ENCODE results near the gene DDX60.

DDX60 gene

GRCh38 chr4:168264903-168265302 lies 53.6 kb downstream of the DDX60 start:
- TF ChIP-seq SPI1 (IDR thresholded peaks at IDR 0.05; ENCODE audit: low read depth, low read length) (no peak), POLR2AphosphoS5 (IDR thresholded peaks at IDR 0.05; ENCODE audit: low read depth, low read length) (no peak), POU2F2 (IDR thresholded peaks at IDR 0.05; ENCODE audit: low read depth, low read length) (no peak), POLR2A (IDR thresholded peaks at IDR 0.05; ENCODE audit: low read depth, low read length) (no peak), TAF1 (IDR thresholded peaks at IDR 0.05; ENCODE audit: low read depth, low read length) (no peak), PAX5 (IDR thresholded peaks at IDR 0.05; ENCODE audit: insufficient read depth, low read length, severe bottlenecking) (no peak)
- DNase-seq (ENCODE audit: insufficient read length, low spot score): no peak
- FAIRE-seq: no peak

GRCh38 chr4:168263039-168263438 lies 55.5 kb downstream of the DDX60 start:
- DNase-seq (ENCODE audit: insufficient read length, low spot score) (no peak), FAIRE-seq (no peak)
- TF ChIP-seq TAF1 (IDR thresholded peaks at IDR 0.05; ENCODE audit: low read depth, low read length) (no peak), POLR2A (IDR thresholded peaks at IDR 0.05; ENCODE audit: low read depth, low read length) (no peak), PAX5 (IDR thresholded peaks at IDR 0.05; ENCODE audit: insufficient read depth, low read length, severe bottlenecking) (no peak), POU2F2 (IDR thresholded peaks at IDR 0.05; ENCODE audit: low read depth, low read length) (no peak), POLR2AphosphoS5 (IDR thresholded peaks at IDR 0.05; ENCODE audit: low read depth, low read length) (no peak), SPI1 (IDR thresholded peaks at IDR 0.05; ENCODE audit: low read depth, low read length) (no peak)

- TF ChIP-seq TAF1 (IDR thresholded peaks at IDR 0.05; ENCODE audit: low read depth, low read length): no peak
- FAIRE-seq (no peak), DNase-seq (ENCODE audit: insufficient read length, low spot score) (no peak)
Measured at GRCh38 chr4:168259096-168259495, 59.5 kb downstream of the DDX60 start.

- DNase-seq (ENCODE audit: insufficient read length, low spot score): no peak
Measured at GRCh38 chr4:168257768-168258167, 60.8 kb downstream of the DDX60 start.

GRCh38 chr4:168248176-168248710 lies 70.3 kb downstream of the DDX60 start:
- FAIRE-seq (no peak), DNase-seq (ENCODE audit: insufficient read length, low spot score) (no peak)
- TF ChIP-seq POU2F2 (IDR thresholded peaks at IDR 0.05; ENCODE audit: low read depth, low read length): no peak
- no peak for TF ChIP-seq TAF1 (IDR thresholded peaks at IDR 0.05; ENCODE audit: low read depth, low read length)
- TF ChIP-seq PAX5 (IDR thresholded peaks at IDR 0.05; ENCODE audit: insufficient read depth, low read length, severe bottlenecking): no peak
- TF ChIP-seq SPI1 (IDR thresholded peaks at IDR 0.05; ENCODE audit: low read depth, low read length): no peak
- TF ChIP-seq POLR2A (IDR thresholded peaks at IDR 0.05; ENCODE audit: low read depth, low read length): no peak
- no peak for TF ChIP-seq POLR2AphosphoS5 (IDR thresholded peaks at IDR 0.05; ENCODE audit: low read depth, low read length)

More at GRCh38 chr4:168257768-168258167, 60.8 kb downstream of the DDX60 start:
- no peak for TF ChIP-seq SPI1 (IDR thresholded peaks at IDR 0.05; ENCODE audit: low read depth, low read length)
- no peak for TF ChIP-seq TAF1 (IDR thresholded peaks at IDR 0.05; ENCODE audit: low read depth, low read length)
- TF ChIP-seq POLR2AphosphoS5 (IDR thresholded peaks at IDR 0.05; ENCODE audit: low read depth, low read length): no peak
- TF ChIP-seq PAX5 (IDR thresholded peaks at IDR 0.05; ENCODE audit: insufficient read depth, low read length, severe bottlenecking): no peak
- no peak for TF ChIP-seq POLR2A (IDR thresholded peaks at IDR 0.05; ENCODE audit: low read depth, low read length)
- no peak for TF ChIP-seq POU2F2 (IDR thresholded peaks at IDR 0.05; ENCODE audit: low read depth, low read length)
- FAIRE-seq: no peak

GRCh38 chr4:168247603-168248002 lies 70.9 kb downstream of the DDX60 start:
- no peak for TF ChIP-seq TAF1 (IDR thresholded peaks at IDR 0.05; ENCODE audit: low read depth, low read length)
- no peak for TF ChIP-seq POLR2AphosphoS5 (IDR thresholded peaks at IDR 0.05; ENCODE audit: low read depth, low read length)
- no peak for TF ChIP-seq POLR2A (IDR thresholded peaks at IDR 0.05; ENCODE audit: low read depth, low read length)
- no peak for TF ChIP-seq POU2F2 (IDR thresholded peaks at IDR 0.05; ENCODE audit: low read depth, low read length)
- no peak for TF ChIP-seq SPI1 (IDR thresholded peaks at IDR 0.05; ENCODE audit: low read depth, low read length)
- TF ChIP-seq PAX5 (IDR thresholded peaks at IDR 0.05; ENCODE audit: insufficient read depth, low read length, severe bottlenecking): no peak
- DNase-seq (ENCODE audit: insufficient read length, low spot score): no peak
- FAIRE-seq: no peak

GRCh38 chr4:168241953-168242352 lies 76.6 kb downstream of the DDX60 start:
- TF ChIP-seq POU2F2 (IDR thresholded peaks at IDR 0.05; ENCODE audit: low read depth, low read length) (no peak), POLR2A (IDR thresholded peaks at IDR 0.05; ENCODE audit: low read depth, low read length) (no peak), SPI1 (IDR thresholded peaks at IDR 0.05; ENCODE audit: low read depth, low read length) (no peak), TAF1 (IDR thresholded peaks at IDR 0.05; ENCODE audit: low read depth, low read length) (no peak), POLR2AphosphoS5 (IDR thresholded peaks at IDR 0.05; ENCODE audit: low read depth, low read length) (no peak)
- FAIRE-seq: no peak
- no peak for DNase-seq (ENCODE audit: insufficient read length, low spot score)

- no peak for TF ChIP-seq POU2F2 (IDR thresholded peaks at IDR 0.05; ENCODE audit: low read depth, low read length)
- no peak for TF ChIP-seq SPI1 (IDR thresholded peaks at IDR 0.05; ENCODE audit: low read depth, low read length)
- TF ChIP-seq TAF1 (IDR thresholded peaks at IDR 0.05; ENCODE audit: low read depth, low read length): no peak
- TF ChIP-seq PAX5 (IDR thresholded peaks at IDR 0.05; ENCODE audit: insufficient read depth, low read length, severe bottlenecking): no peak
- TF ChIP-seq POLR2A (IDR thresholded peaks at IDR 0.05; ENCODE audit: low read depth, low read length): no peak
- no peak for TF ChIP-seq POLR2AphosphoS5 (IDR thresholded peaks at IDR 0.05; ENCODE audit: low read depth, low read length)
- no peak for DNase-seq (ENCODE audit: insufficient read length, low spot score)
- no peak for FAIRE-seq
Measured at GRCh38 chr4:168240821-168241220, 77.7 kb downstream of the DDX60 start.

- no peak for DNase-seq (ENCODE audit: insufficient read length, low spot score)
- no peak for TF ChIP-seq POLR2A (IDR thresholded peaks at IDR 0.05; ENCODE audit: low read depth, low read length)
- FAIRE-seq: no peak
Measured at GRCh38 chr4:168221301-168221700, 97.3 kb downstream of the DDX60 start.

- TF ChIP-seq POLR2A (IDR thresholded peaks at IDR 0.05; ENCODE audit: low read depth, low read length): no peak
- no peak for TF ChIP-seq TAF1 (IDR thresholded peaks at IDR 0.05; ENCODE audit: low read depth, low read length)
- TF ChIP-seq POLR2AphosphoS5 (IDR thresholded peaks at IDR 0.05; ENCODE audit: low read depth, low read length): no peak
- no peak for TF ChIP-seq POU2F2 (IDR thresholded peaks at IDR 0.05; ENCODE audit: low read depth, low read length)
- no peak for TF ChIP-seq SPI1 (IDR thresholded peaks at IDR 0.05; ENCODE audit: low read depth, low read length)
- TF ChIP-seq PAX5 (IDR thresholded peaks at IDR 0.05; ENCODE audit: insufficient read depth, low read length, severe bottlenecking): no peak
- FAIRE-seq (no peak), DNase-seq (ENCODE audit: insufficient read length, low spot score) (no peak)
Measured at GRCh38 chr4:168220893-168221292, 97.7 kb downstream of the DDX60 start.
